NCI-H2171 treated with DMSO at 0.1 percent for 48 hours (cell line): Measurements from ENCODE around the gene TSHR.
"Not testable (repeated sequence)": the region's sequence is repeated elsewhere in the genome, so short reads cannot be mapped to it uniquely, and the experiment has no call there.

Source experiments
- DNase-seq: peaks from one replicate; lab custom pipeline; 2025; lab: John Stamatoyannopoulos, UW

Gene TSHR

GRCh38 chr14:81068176-81068782 lies 112.9 kb downstream of the TSHR start:
- DNase-seq = no peak

- peak; percentile 26 for DNase-seq
Observed at GRCh38 chr14:81070511-81070910, 115.1 kb downstream of the TSHR start.

- peak; percentile 52 for DNase-seq
Observed at GRCh38 chr14:81085596-81085995, 130.2 kb downstream of the TSHR start.

GRCh38 chr14:81087230-81087629 lies 131.8 kb downstream of the TSHR start:
- DNase-seq = no peak

- no peak for DNase-seq
Observed at GRCh38 chr14:81091139-81091538, 135.7 kb downstream of the TSHR start.

GRCh38 chr14:81091660-81092059 lies 136.2 kb downstream of the TSHR start:
- no peak for DNase-seq

- no peak for DNase-seq
Observed at GRCh38 chr14:81093651-81094050, 138.2 kb downstream of the TSHR start.

GRCh38 chr14:81095539-81095938 lies 140.1 kb downstream of the TSHR start:
- peak; percentile 24 for DNase-seq

GRCh38 chr14:81096656-81097055 lies 141.2 kb downstream of the TSHR start:
- no peak for DNase-seq

GRCh38 chr14:81102217-81102616 lies 146.8 kb downstream of the TSHR start:
- no peak for DNase-seq

GRCh38 chr14:81103443-81103842 lies 148.0 kb downstream of the TSHR start:
- no peak for DNase-seq

GRCh38 chr14:81105378-81105777 lies 150.0 kb downstream of the TSHR start:
- no peak for DNase-seq

- DNase-seq = no peak
Observed at GRCh38 chr14:81105961-81106360, 150.5 kb downstream of the TSHR start.

- DNase-seq = no peak
Observed at GRCh38 chr14:81110186-81110585, 154.8 kb downstream of the TSHR start.

- DNase-seq = no peak
Observed at GRCh38 chr14:81113176-81113575, 157.8 kb downstream of the TSHR start.

- not testable (repeated sequence) for DNase-seq
Observed at GRCh38 chr14:81113945-81114820, 158.8 kb downstream of the TSHR start.

GRCh38 chr14:81120501-81120900 lies 165.1 kb downstream of the TSHR start:
- DNase-seq = no peak

- DNase-seq = no peak
Observed at GRCh38 chr14:81122326-81122725, 166.9 kb downstream of the TSHR start.

GRCh38 chr14:81123811-81124210 lies 168.4 kb downstream of the TSHR start:
- no peak for DNase-seq

- DNase-seq = peak; percentile 27
Observed at GRCh38 chr14:81125536-81125935, 170.1 kb downstream of the TSHR start.

- no peak for DNase-seq
Observed at GRCh38 chr14:81127785-81128184, 172.4 kb downstream of the TSHR start.

- DNase-seq = no peak
Observed at GRCh38 chr14:81129242-81129641, 173.8 kb downstream of the TSHR start.

GRCh38 chr14:81132468-81132867 lies 177.0 kb downstream of the TSHR start:
- DNase-seq = peak; percentile 100

GRCh38 chr14:81133400-81133799 lies 178.0 kb downstream of the TSHR start:
- DNase-seq = no peak
